Esophagus squamous epithelium (tissue), 5 donors: ENCODE measurements around the gene DNAH2. TPM values are rescaled to one million over a fixed set of nuclear protein-coding genes. Genes with fewer than 3 reads are reported as not detected.

ENCODE experiments used
- DNase-seq: peaks from one replicate; lab custom pipeline; 2025; lab: John Stamatoyannopoulos, UW
- H3K27ac ChIP-seq, 4 donors: fragments of 200-600 bp; sonication (generic); one replicate each; pipeline ENCODE4 v1.5.1; 2016 to 2019; ENCODE audit warnings: mild to moderate bottlenecking in 1 of 4
- H3K27me3 ChIP-seq, 4 donors: fragments of 200-600 bp; sonication (generic); 1 replicate in 3 of 4; 2 replicates in 1 of 4; pipeline versions ENCODE4 v1.5.1 to v1.6.0; 2017 to 2021; ENCODE audit warnings: antibody characterized with exemption in 1 of 4
- H3K36me3 ChIP-seq, 3 donors: fragments of 200-600 bp; sonication (generic); one replicate each; pipeline ENCODE4 v1.5.1; 2016 to 2019
- H3K4me1 ChIP-seq, 3 donors: fragments of 200-600 bp; sonication (generic); one replicate each; pipeline ENCODE4 v1.5.1; 2017 to 2019
- H3K4me3 ChIP-seq, 4 donors: fragments of 200-600 bp; sonication (generic); 1 replicate in 3 of 4; 2 replicates in 1 of 4; pipeline ENCODE4 v1.5.1; 2016 to 2019; ENCODE audit warnings: mild to moderate bottlenecking in 2 of 4, moderate library complexity in 1 of 4
- H3K9me3 ChIP-seq, 3 donors: fragments of 200-600 bp; sonication (generic); one replicate each; pipeline ENCODE4 v1.5.1; 2016 to 2019
- CTCF ChIP-seq, 6 experiments: fragments of 450-650 bp in 4 of 6; fragments of 200-600 bp in 2 of 6; sonication (generic) in 2 of 6; IDR thresholded peaks; one replicate each; pipeline ENCODE4 v1.5.1; 2016 to 2019; ENCODE audit warnings: antibody characterized with exemption in 6 of 6, mild to moderate bottlenecking in 4 of 6, moderate library complexity in 4 of 6
- POLR2A ChIP-seq, 4 donors: fragments of 450-650 bp; IDR thresholded peaks; one replicate each; pipeline ENCODE4 v1.6.1; 2017; ENCODE audit warnings: antibody characterized with exemption in 4 of 4, mild to moderate bottlenecking in 4 of 4, moderate library complexity in 3 of 4
- WGBS, 2 donors: methylation state at CpG; one replicate each; pipeline ENCODE4 v1.1.5; 2018; 5-methylcytosine and 5-hydroxymethylcytosine counted together
- intact Hi-C: fragments of 100-400 bp; cut with DNase I; formaldehyde crosslinking; loops from one replicate; pipeline ENCODE4 v1.15.0; 2022
- total RNA-seq, 4 donors: library from RNA; depleted of rRNA; stranded (reverse); fragments of >200 nt; gene quantifications; one replicate each; pipeline ENCODE4 v1.1.0, GENCODE V29; 2016
- donor health status: DM: yes; HTN: yes; CAD: no.

Gene DNAH2
- total RNA-seq, 4 donors from 2014 or later, result under 0.01 to 0.04 (median 0.03) TPM; not detected in 1

GRCh38 chr17:7848739-7849129, 131.2 kb downstream of the DNAH2 start:
- no peak for TF ChIP-seq CTCF (IDR thresholded peaks at IDR 0.05)
- no peak for TF ChIP-seq POLR2A (IDR thresholded peaks at IDR 0.05)
- 81 to 93% methylated on average over 12 of the region's 21 CpGs for WGBS, 2 donors
- no peak for DNase-seq
- Histone ChIP-seq H3K27me3 (no peaks in the 10 kb centered on the region), H3K4me3 (no peak overlapping the region), H3K9me3 (no peaks in the 10 kb centered on the region), H3K4me1 (peaks cover 19 to 55% (median 25%) of the 10 kb centered on the region in 3 donors), H3K27ac (no peak overlapping the region), H3K36me3 (peaks cover 48 to 82% (median 50%) of the 10 kb centered on the region in 3 donors)
- intact Hi-C loops, result no loop called here

- no peak overlapping the region for H3K27ac ChIP-seq
- no peak for TF ChIP-seq CTCF (IDR thresholded peaks at IDR 0.05)
- TF ChIP-seq POLR2A (IDR thresholded peaks at IDR 0.05), result no peak
Measured at GRCh38 chr17:7849130-7849750, 131.7 kb downstream of the DNAH2 start.

GRCh38 chr17:7849751-7850504, 132.4 kb downstream of the DNAH2 start:
- Histone ChIP-seq H3K4me1 (peaks cover 18 to 56% (median 27%) of the 10 kb centered on the region in 3 donors), H3K4me3 (no peak overlapping the region), H3K9me3 (no peaks in the 10 kb centered on the region), H3K27ac (no peak overlapping the region), H3K27me3 (no peaks in the 10 kb centered on the region), H3K36me3 (peaks cover 48 to 87% (median 50%) of the 10 kb centered on the region in 3 donors)
- TF ChIP-seq CTCF (IDR thresholded peaks at IDR 0.05) (no peak), POLR2A (IDR thresholded peaks at IDR 0.05) (no peak)
- 84 to 93% methylated on average over 4 to 8 of the region's 12 CpGs for whole genome bisulfite sequencing, 2 donors
- DNase-seq, result no peak
- intact Hi-C loops, result no loop called here

More at GRCh38 chr17:7849130-7849750, 131.7 kb downstream of the DNAH2 start:
- intact Hi-C loops, result no loop called here
- WGBS, 2 donors, result 87 to 93% methylated on average over 9 to 26 of the region's 35 CpGs
- H3K36me3 ChIP-seq, result peaks cover 48 to 87% (median 50%) of the 10 kb centered on the region in 3 donors
- no peak overlapping the region for H3K4me3 ChIP-seq
- H3K27me3 ChIP-seq, result no peaks in the 10 kb centered on the region
- H3K9me3 ChIP-seq, result no peaks in the 10 kb centered on the region
- H3K4me1 ChIP-seq, result peaks cover 19 to 53% (median 25%) of the 10 kb centered on the region in 3 donors
- no peak for DNase-seq

- peak overlapping the region in 2 of 4 donors; percentile 21 to 31 for H3K4me3 ChIP-seq
- H3K27ac ChIP-seq, result peak overlapping the region in 2 of 4 donors; percentile 14 to 66
- H3K9me3 ChIP-seq, result no peaks in the 10 kb centered on the region
- peaks cover 46 to 80% (median 48%) of the 10 kb centered on the region in 3 donors for H3K36me3 ChIP-seq
- peaks cover 17 to 56% (median 25%) of the 10 kb centered on the region in 3 donors for H3K4me1 ChIP-seq
- intact Hi-C loops, result no loop called here
- no peaks in the 10 kb centered on the region for H3K27me3 ChIP-seq
- 87 to 90% methylated on average over 6 to 13 of the region's 17 CpGs for WGBS, 2 donors
- DNase-seq, result no peak
- TF ChIP-seq CTCF (IDR thresholded peaks at IDR 0.05) (no peak), POLR2A (IDR thresholded peaks at IDR 0.05) (no peak)
Measured at GRCh38 chr17:7850701-7851437, 133.3 kb downstream of the DNAH2 start.
